GM10266 (cell line): ENCODE data around the gene CEP135.
"Not testable (repeated sequence)": the region's sequence is repeated elsewhere in the genome, so short reads cannot be mapped to it uniquely, and the experiment has no call there.

Experiments
- DNase-seq: peaks from one replicate; pipeline ENCODE4 v3.0.0; 2012; ENCODE audit errors: extremely low spot score
- TF ChIP-seq, protein P1 (sequence below): IDR thresholded peaks from 2 replicates; pipeline ENCODE4 v1.5.1; 2012; ENCODE audit warnings: mild to moderate bottlenecking, low read depth; ENCODE audit not compliant: control insufficient read depth, insufficient read depth; ENCODE audit errors: missing control alignments

CEP135 gene

DNA sequence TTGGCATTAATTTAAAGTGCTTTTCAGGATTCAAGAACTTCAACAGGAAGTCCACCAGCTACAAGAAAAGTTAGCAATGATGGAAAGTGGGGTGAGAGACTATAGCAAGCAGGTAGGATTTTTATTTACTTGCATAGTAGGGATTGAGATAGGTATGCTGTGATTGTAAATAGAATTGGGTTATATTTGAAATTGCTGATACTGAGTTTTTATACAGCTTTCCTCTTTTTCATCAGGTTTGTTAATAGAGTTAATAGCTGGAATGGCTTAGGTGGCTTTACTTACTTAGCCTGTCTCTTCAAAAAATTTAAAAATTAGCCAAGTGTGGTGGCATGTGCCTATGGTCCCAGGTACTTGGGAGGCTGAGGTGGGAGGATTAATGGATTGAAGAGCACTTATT lies 10.9 kb downstream of the CEP135 start:
- DNase-seq: no peak
- TF ChIP-seq, protein P1, sequence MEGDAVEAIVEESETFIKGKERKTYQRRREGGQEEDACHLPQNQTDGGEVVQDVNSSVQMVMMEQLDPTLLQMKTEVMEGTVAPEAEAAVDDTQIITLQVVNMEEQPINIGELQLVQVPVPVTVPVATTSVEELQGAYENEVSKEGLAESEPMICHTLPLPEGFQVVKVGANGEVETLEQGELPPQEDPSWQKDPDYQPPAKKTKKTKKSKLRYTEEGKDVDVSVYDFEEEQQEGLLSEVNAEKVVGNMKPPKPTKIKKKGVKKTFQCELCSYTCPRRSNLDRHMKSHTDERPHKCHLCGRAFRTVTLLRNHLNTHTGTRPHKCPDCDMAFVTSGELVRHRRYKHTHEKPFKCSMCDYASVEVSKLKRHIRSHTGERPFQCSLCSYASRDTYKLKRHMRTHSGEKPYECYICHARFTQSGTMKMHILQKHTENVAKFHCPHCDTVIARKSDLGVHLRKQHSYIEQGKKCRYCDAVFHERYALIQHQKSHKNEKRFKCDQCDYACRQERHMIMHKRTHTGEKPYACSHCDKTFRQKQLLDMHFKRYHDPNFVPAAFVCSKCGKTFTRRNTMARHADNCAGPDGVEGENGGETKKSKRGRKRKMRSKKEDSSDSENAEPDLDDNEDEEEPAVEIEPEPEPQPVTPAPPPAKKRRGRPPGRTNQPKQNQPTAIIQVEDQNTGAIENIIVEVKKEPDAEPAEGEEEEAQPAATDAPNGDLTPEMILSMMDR: no peak

DNA sequence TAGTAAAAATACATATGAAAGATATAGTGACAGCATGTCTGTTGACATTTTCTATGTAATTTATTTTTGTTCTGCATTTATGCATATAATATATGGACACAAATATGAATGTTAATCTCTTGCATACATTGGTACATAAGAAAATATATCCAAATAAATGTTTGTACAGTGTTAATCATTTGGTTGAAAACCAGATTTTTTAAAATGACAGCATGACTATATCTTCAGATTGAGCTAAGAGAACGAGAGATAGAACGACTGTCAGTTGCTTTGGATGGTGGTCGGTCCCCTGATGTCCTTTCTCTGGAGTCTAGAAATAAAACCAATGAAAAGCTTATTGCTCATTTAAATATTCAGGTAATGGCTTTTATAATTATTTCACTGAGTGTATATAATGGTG lies 15.3 kb downstream of the CEP135 start:
- no peak for DNase-seq
- TF ChIP-seq, protein P1: no peak

DNA sequence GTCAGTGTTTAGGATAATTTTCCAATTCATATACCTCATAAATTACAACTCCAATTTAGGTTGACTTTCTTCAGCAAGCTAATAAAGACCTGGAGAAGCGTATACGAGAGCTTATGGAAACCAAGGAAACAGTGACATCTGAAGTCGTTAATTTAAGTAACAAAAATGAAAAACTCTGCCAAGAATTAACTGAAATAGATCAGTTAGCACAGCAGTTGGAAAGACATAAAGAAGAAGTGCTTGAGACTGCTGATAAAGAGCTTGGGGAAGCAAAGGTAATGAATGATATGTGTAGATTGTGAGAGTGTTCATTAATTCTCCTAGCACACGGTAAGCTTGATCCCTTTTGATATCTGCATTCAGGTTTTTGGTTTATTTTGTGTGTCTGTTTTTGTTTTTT lies 16.8 kb downstream of the CEP135 start:
- TF ChIP-seq, protein P1: no peak
- no peak for DNase-seq

DNA sequence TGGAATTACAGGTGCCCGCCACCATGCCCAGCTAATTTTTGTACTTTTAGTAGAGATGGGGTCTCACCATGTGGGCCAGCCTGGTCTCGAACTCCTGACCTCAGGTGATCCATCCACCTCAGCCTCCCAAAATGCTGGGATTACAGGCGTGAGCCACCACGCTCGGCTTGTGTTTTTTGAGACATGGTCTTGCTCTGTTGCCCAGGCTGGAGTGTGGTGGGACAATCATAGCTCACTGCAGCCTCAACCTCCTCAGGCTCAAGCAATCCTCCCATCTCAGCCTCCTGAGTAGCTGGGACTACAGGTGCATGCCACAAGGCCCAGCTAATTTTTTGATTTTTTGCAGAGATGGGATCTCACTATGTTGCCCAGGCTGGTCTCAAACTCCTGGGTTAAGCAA lies 17.6 kb downstream of the CEP135 start:
- DNase-seq: not testable (repeated sequence)

DNA sequence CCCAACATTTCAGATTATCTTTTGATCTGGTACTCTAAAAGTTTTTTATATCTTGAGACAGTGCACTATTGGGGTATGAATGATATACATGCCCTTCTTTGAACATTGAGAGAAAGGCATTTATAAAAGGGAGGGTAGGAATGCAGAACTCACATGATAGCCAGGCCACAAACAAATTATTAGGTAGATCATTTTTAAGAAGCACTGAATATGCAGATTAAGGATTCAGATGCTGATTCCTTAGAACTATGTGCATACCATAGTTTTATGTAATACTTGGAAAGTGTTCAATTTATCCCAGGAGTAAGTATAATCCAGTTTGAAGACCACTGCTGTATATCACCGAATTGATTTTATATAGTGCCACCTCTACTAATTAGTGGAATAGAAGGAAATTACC lies 18.6 kb downstream of the CEP135 start:
- DNase-seq: no peak
- TF ChIP-seq, protein P1: no peak

DNA sequence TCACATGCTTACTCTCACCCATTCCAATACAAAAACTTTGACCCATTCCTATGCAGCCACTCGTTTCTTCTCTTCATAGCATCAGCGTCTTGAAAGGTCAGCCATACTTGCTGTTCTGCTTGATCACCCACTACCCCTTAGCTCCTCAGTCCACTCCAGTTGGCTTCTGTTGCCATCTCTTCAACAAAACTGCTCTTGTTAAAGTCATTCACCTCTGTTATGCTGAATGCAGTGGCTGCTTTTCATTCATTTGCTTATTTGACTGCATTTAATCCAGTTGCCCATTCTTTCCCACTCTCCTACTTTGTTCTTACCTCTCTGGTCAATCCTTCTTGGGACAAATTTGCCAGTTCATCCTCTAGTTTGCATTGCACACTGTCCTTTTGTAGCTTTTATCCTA lies 24.9 kb downstream of the CEP135 start:
- TF ChIP-seq, protein P1: no peak
- DNase-seq: no peak

DNA sequence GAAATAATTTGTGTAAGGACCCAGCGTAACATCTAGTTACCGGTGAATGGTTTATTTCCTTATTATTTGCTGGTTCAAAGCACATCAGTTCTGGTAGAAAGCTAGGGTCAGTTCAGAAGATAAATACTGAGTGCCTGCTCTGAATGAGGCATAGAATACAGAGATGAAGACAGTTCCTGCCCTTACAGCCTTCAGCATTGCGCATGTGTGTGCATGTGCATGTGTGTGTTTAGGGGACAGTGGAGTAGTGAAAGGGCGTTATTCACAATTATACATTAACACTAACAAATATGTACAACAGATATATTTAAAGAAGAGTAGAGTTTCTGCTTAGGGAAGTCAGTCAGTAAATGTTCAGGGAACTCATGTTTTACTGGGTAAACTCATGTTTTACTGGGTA lies 29.1 kb downstream of the CEP135 start:
- no peak for DNase-seq
- TF ChIP-seq, protein P1: no peak

DNA sequence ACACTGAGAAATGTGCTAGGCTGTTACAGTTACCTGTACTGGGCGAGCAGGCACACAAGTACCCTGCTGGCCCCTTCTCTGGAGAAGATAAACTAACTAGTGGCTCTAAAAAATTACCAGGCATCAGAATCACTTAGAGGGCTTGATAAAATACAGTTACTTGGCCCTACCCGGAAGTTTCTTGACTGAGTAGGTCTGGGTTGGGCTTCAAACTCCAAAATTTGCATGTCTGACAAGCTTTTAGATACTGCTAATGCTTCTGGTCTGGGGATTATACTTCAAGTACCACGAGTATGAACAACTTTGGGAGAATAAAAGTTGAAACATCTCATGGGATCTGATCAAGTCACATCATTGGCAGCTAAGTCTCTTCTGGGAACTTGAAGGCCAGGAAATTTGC lies 30.8 kb downstream of the CEP135 start:
- TF ChIP-seq, protein P1: no peak
- DNase-seq: peak; percentile 20
